Tibial nerve (tissue), 4 donors: ENCODE measurements around the gene PROCR. TPM values are rescaled to one million over a fixed set of nuclear protein-coding genes. Genes with fewer than 3 reads are reported as not detected.

Source experiments
- DNase-seq, 2 donors: peaks; one replicate each; pipeline ENCODE4 v3.0.0-alpha.2; 2019; ENCODE audit warnings: low spot score in 2 of 2
- H3K27ac ChIP-seq, 4 donors: fragments of 200-600 bp; sonication (generic) in 3 of 4; one replicate each; pipeline ENCODE4 v1.5.1; 2017 to 2019; ENCODE audit warnings: mild to moderate bottlenecking in 1 of 4
- H3K27me3 ChIP-seq, 2 donors: fragments of 200-600 bp; sonication (generic) in 1 of 2; one replicate each; pipeline versions ENCODE4 v1.5.1 to v1.6.0; 2017 to 2019
- H3K36me3 ChIP-seq, 3 donors: fragments of 200-600 bp; sonication (generic); one replicate each; pipeline ENCODE4 v1.5.1; 2018 to 2019
- H3K4me1 ChIP-seq, 4 donors: fragments of 200-600 bp; sonication (generic) in 3 of 4; one replicate each; pipeline ENCODE4 v1.5.1; 2017 to 2019
- H3K4me3 ChIP-seq, 4 donors: fragments of 200-600 bp; sonication (generic) in 3 of 4; one replicate each; pipeline ENCODE4 v1.5.1; 2017 to 2019; ENCODE audit warnings: mild to moderate bottlenecking in 1 of 4, moderate library complexity in 1 of 4
- H3K9me3 ChIP-seq, 4 donors: fragments of 200-600 bp; sonication (generic) in 3 of 4; one replicate each; pipeline ENCODE4 v1.5.1; 2017 to 2019
- EP300 ChIP-seq, 2 donors: sonication (generic); formaldehyde crosslinking; IDR thresholded peaks; one replicate each; pipeline ENCODE4 v1.6.1; 2017; ENCODE audit warnings: antibody characterized with exemption in 2 of 2, mild to moderate bottlenecking in 1 of 2
- POLR2A ChIP-seq, 2 donors: fragments of 450-650 bp; IDR thresholded peaks; one replicate each; pipeline ENCODE4 v1.6.1; 2017; ENCODE audit warnings: antibody characterized with exemption in 2 of 2, mild to moderate bottlenecking in 2 of 2, moderate library complexity in 2 of 2
- WGBS, 2 donors: methylation state at CpG; one replicate each; pipeline ENCODE4 v1.1.5; 2018; 5-methylcytosine and 5-hydroxymethylcytosine counted together
- total RNA-seq, 4 donors: library from RNA; depleted of rRNA; stranded (reverse); fragments of >200 nt; gene quantifications; one replicate each; pipeline ENCODE4 v1.1.0, GENCODE V29; 2016
- TF ChIP-seq, protein P1 (sequence below), 5 experiments: fragments of 200-600 bp in 3 of 5; fragments of 450-650 bp in 2 of 5; sonication (generic) in 3 of 5; IDR thresholded peaks; one replicate each; pipeline ENCODE4 v1.5.1; 2016 to 2019; ENCODE audit warnings: antibody characterized with exemption in 5 of 5, mild to moderate bottlenecking in 3 of 5, moderate library complexity in 2 of 5

The PROCR gene
- total RNA-seq = 100 to 1,000 TPM in 2 of 4 donors, 10 to 100 TPM in 2; 40.9 to 132 (median 94.6) TPM

DNA sequence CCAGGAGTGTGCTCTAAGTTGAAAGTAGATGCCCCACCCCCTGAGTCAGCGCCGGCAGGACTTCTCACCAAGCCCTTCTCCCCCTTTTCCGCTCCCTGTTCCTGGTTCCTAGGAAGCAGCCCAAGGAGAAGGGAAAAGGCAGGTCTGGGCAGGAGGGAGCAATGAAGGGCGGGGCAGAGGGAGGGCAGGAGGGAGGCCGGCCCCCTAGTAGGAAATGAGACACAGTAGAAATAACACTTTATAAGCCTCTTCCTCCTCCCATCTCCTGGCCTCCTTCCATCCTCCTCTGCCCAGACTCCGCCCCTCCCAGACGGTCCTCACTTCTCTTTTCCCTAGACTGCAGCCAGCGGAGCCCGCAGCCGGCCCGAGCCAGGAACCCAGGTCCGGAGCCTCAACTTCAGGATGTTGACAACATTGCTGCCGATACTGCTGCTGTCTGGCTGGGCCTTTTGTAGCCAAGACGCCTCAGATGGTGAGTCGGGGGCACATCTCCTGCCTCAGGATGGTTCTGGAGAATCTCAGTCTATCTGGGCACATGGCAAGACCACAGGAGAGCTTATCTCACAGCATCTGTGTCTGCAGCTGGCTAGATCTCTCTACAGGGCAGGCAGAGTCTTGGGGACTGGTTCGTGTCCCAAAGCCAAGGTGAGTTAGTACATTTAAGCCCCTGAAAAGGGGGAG lies at the start of gene PROCR:
TSS of gene PROCR (plus strand) at position 320 of the 681 bp plus-strand sequence. CDS start at position 403, 83 bp downstream.
- DNase-seq = peak; percentile 74 to 89
- peak within 1 kb of the TSS; percentile 41 to 85 (median 50) for H3K27ac ChIP-seq
- peaks cover 0 to 13% (median 0%) of the 10 kb centered on the region in 3 donors for H3K36me3 ChIP-seq
- H3K4me3 ChIP-seq = peak within 1 kb of the TSS; percentile 13 to 53 (median 29)
- no peaks in the 10 kb centered on the region for H3K27me3 ChIP-seq
- peaks cover 0 to 36% (median 2%) of the 10 kb centered on the region in 4 donors for H3K4me1 ChIP-seq
- WGBS, 2 donors = 1 to 7% methylated on average over 8 to 16 of the region's 16 CpGs
- no peaks in the 10 kb centered on the region for H3K9me3 ChIP-seq
- TF ChIP-seq POLR2A (IDR thresholded peaks at IDR 0.05) (no peak), EP300 (IDR thresholded peaks at IDR 0.05) (peak in 1 of 2 donors; percentile 68)
- TF ChIP-seq, protein P1, sequence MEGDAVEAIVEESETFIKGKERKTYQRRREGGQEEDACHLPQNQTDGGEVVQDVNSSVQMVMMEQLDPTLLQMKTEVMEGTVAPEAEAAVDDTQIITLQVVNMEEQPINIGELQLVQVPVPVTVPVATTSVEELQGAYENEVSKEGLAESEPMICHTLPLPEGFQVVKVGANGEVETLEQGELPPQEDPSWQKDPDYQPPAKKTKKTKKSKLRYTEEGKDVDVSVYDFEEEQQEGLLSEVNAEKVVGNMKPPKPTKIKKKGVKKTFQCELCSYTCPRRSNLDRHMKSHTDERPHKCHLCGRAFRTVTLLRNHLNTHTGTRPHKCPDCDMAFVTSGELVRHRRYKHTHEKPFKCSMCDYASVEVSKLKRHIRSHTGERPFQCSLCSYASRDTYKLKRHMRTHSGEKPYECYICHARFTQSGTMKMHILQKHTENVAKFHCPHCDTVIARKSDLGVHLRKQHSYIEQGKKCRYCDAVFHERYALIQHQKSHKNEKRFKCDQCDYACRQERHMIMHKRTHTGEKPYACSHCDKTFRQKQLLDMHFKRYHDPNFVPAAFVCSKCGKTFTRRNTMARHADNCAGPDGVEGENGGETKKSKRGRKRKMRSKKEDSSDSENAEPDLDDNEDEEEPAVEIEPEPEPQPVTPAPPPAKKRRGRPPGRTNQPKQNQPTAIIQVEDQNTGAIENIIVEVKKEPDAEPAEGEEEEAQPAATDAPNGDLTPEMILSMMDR (IDR thresholded peaks at IDR 0.05) = no peak

DNA sequence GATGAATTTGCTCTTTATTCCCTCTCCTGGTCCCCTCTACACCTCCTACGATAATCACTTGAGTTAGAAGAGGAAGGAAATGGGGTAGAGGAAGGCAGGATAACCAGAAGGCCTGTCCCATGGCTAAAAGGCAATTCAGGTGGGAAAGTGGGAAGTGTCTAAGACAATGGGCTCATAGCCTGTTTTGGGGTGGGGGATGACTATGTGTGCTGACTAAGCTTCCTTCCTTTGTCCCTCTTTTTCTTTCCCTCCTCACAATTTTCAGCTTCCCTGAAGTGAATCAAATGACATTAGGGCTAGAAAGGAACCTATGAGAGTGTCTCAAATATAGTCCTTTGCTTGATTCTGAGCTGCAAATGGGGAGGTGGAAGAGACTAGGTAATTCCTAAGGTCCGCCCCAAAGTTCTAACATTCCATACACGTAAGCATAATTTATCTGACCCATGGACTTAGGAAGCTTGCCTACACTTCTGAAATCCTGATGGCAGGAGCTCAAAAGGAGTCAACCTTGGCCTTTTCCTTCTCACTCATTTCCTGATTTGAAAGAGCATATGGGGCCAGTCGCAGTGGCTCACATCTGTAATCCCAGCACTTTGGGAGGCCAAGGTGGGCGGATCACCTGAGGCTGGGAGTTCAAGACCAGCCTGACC lies 49.0 kb upstream of the PROCR start:
- WGBS, 2 donors = 87 to 88% methylated on average over 5 of the region's 5 CpGs
- H3K36me3 ChIP-seq = peaks cover 5 to 99% (median 8%) of the 10 kb centered on the region in 3 donors
- H3K4me3 ChIP-seq = no peak overlapping the region

DNA sequence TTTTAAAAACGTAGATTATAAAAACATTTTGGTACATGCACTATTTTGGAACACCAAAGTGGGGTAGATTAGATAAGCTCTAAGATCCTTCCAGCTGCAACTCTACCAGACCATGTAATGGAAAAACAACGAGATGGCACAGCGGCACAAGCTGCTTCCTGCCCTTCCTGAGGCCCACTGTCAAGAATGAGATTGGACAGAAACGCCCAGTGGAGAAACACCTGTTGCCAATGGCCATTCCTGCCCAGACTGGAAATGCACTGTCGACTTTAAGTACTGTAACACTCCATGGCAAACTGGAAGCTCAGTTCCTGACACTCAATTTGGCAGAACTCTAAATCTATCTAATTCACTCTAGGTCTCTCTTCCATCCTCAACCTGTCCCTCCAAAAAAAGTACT lies 46.1 kb upstream of the PROCR start:
- TF ChIP-seq, protein P1 (IDR thresholded peaks at IDR 0.05) = no peak
- TF ChIP-seq POLR2A (IDR thresholded peaks at IDR 0.05) (no peak), EP300 (IDR thresholded peaks at IDR 0.05) (no peak)
- H3K4me1 ChIP-seq = no peaks in the 10 kb centered on the region
- peaks cover 0 to 97% (median 0%) of the 10 kb centered on the region in 3 donors for H3K36me3 ChIP-seq
- WGBS, 2 donors = 91 to 92% methylated on average over 5 of the region's 5 CpGs
- H3K27ac ChIP-seq = no peak overlapping the region
- no peaks in the 10 kb centered on the region for H3K9me3 ChIP-seq
- DNase-seq = no peak
- H3K27me3 ChIP-seq = no peaks in the 10 kb centered on the region
- no peak overlapping the region for H3K4me3 ChIP-seq

More for the DNA sequence above, 49.0 kb upstream of the PROCR start:
- H3K27me3 ChIP-seq = no peaks in the 10 kb centered on the region
- no peak for DNase-seq
- H3K4me1 ChIP-seq = peaks cover 0 to 6% (median 0%) of the 10 kb centered on the region in 4 donors
- H3K9me3 ChIP-seq = no peaks in the 10 kb centered on the region
- TF ChIP-seq, protein P1 (IDR thresholded peaks at IDR 0.05) = no peak
- TF ChIP-seq EP300 (IDR thresholded peaks at IDR 0.05) (no peak), POLR2A (IDR thresholded peaks at IDR 0.05) (no peak)
- H3K27ac ChIP-seq = no peak overlapping the region

DNA sequence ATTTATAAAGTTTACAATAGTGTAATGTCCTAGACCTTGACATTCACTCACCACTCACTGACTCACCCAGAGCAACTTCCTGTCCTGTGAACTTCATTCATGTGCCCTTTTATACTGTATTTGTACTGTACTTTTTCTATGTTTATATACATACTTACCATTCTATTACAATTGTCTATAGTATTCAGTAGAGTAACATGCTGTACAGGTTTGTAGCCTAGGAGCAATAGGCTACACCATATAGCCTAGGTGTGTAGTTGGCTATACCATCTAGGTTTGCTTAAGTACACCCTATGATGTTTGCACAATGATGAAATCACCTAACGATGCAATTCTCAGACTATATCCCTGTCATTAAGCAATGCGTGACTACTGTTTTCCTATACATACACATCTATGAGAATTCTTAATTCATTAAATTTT lies 42.2 kb upstream of the PROCR start:
- peaks cover 0 to 97% (median 6%) of the 10 kb centered on the region in 3 donors for H3K36me3 ChIP-seq

DNA sequence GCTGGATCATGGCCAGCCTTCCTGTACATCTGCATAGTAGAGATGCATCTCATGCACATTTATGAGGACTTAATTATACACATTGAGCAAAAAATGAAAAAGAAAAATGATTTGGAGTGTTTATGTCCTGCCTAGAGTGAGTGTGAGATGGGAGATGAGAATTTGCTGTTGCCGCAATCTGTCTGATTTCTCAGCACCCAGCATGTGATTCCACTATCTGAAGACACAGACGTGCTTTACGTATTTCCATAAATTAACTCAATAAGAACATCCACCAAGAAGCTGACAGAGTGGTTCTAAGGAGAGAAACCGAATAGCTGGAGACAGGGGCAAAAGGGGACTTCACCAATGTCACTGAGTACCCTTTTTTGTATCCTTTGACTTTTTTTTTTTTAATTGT lies 39.9 kb upstream of the PROCR start:
- WGBS, 2 donors = 84 to 92% methylated on average over 4 of the region's 4 CpGs
- no peaks in the 10 kb centered on the region for H3K9me3 ChIP-seq
- H3K4me3 ChIP-seq = no peak overlapping the region
- H3K4me1 ChIP-seq = peaks cover 0 to 30% (median 0%) of the 10 kb centered on the region in 4 donors
- no peaks in the 10 kb centered on the region for H3K27me3 ChIP-seq
- TF ChIP-seq POLR2A (IDR thresholded peaks at IDR 0.05) = no peak
- TF ChIP-seq EP300 (IDR thresholded peaks at IDR 0.05) = no peak
- TF ChIP-seq, protein P1 (IDR thresholded peaks at IDR 0.05) = no peak
- no peak for DNase-seq
- no peak overlapping the region for H3K27ac ChIP-seq
- peaks cover 0 to 92% (median 6%) of the 10 kb centered on the region in 3 donors for H3K36me3 ChIP-seq

More for the DNA sequence above, 42.2 kb upstream of the PROCR start:
- Histone ChIP-seq H3K27ac (no peak overlapping the region), H3K27me3 (no peaks in the 10 kb centered on the region), H3K4me3 (no peak overlapping the region), H3K4me1 (peaks cover 0 to 9% (median 0%) of the 10 kb centered on the region in 4 donors), H3K9me3 (no peaks in the 10 kb centered on the region)
- no peak for TF ChIP-seq POLR2A (IDR thresholded peaks at IDR 0.05)
- TF ChIP-seq EP300 (IDR thresholded peaks at IDR 0.05) = no peak
- 92 to 93% methylated on average over 2 of the region's 2 CpGs for WGBS, 2 donors
- no peak for DNase-seq
